ENCODE measurements around the gene FILIP1L. TPM values are rescaled to one million over a fixed set of nuclear protein-coding genes. Genes with fewer than 3 reads are reported as not detected.

Gene FILIP1L
- polyA plus RNA-seq, 1 of the 3 experiments (the other 2 are of a cell fraction): 26.8 TPM

DNA sequence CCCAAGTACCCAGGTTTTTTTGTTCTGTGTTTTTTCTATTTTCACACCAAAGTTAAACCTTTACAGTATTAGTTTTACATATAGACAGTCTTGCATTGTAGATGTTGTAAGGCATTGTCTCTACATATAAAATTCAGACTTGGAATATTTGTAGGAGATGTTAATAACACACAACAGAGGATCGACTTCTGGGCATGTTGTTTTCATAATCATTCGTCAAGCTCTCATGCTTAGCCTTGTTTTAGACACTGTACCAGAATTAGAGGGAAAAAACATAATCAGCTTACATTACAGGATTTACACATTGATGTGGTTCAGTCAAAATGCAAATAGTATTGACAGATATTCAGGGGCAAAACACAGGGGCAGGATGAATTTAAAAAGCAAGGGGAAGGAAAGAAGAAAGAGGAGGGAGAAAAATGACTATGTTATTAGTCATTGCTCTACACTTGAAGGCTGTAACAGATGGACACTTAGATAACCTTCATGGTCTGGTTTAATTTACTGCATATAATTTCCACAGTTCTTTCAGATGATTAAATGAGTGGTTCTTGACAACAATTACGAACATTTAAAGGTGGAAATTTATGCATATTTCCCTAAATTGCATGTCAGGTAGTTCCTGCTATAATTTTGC lies 289.2 kb downstream of the FILIP1L start (continued):
- no peak for TF ChIP-seq MAX (IDR thresholded peaks at IDR 0.05; ENCODE audit: low read depth)
- TF ChIP-seq ELF1 (IDR thresholded peaks at IDR 0.05): no peak
- TF ChIP-seq CTCF (IDR thresholded peaks at IDR 0.05): no peak
- peak; percentile 81 for TF ChIP-seq PBX3 (IDR thresholded peaks at IDR 0.05)
- no peak for TF ChIP-seq RFX5 (IDR thresholded peaks at IDR 0.05; ENCODE audit: low read length)
- no peak for TF ChIP-seq FOXM1 (IDR thresholded peaks at IDR 0.05; ENCODE audit: low read depth)
- TF ChIP-seq NRF1 (IDR thresholded peaks at IDR 0.05; ENCODE audit: low read depth, low read length): no peak
- TF ChIP-seq TCF12 (IDR thresholded peaks at IDR 0.05): peak; percentile 75; the same call in 1 of the 2 replicates
- TF ChIP-seq RAD21 (IDR thresholded peaks at IDR 0.05; ENCODE audit: low read length): no peak
- TF ChIP-seq, protein P1, sequence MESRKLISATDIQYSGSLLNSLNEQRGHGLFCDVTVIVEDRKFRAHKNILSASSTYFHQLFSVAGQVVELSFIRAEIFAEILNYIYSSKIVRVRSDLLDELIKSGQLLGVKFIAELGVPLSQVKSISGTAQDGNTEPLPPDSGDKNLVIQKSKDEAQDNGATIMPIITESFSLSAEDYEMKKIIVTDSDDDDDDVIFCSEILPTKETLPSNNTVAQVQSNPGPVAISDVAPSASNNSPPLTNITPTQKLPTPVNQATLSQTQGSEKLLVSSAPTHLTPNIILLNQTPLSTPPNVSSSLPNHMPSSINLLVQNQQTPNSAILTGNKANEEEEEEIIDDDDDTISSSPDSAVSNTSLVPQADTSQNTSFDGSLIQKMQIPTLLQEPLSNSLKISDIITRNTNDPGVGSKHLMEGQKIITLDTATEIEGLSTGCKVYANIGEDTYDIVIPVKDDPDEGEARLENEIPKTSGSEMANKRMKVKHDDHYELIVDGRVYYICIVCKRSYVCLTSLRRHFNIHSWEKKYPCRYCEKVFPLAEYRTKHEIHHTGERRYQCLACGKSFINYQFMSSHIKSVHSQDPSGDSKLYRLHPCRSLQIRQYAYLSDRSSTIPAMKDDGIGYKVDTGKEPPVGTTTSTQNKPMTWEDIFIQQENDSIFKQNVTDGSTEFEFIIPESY (IDR thresholded peaks at IDR 0.05; ENCODE audit: borderline replicate concordance, low read depth): no peak
- no peak for TF ChIP-seq EZH2phosphoT487 (IDR thresholded peaks at IDR 0.05; ENCODE audit: borderline replicate concordance, low read depth)
- TF ChIP-seq GATA2 (CRISPR knock-in tag; IDR thresholded peaks at IDR 0.05): no peak
- peak; percentile 89 for TF ChIP-seq JUND (IDR thresholded peaks at IDR 0.05)
- TF ChIP-seq NFIC (IDR thresholded peaks at IDR 0.05; ENCODE audit: borderline replicate concordance): no peak; the same call in 1 of the 2 replicates
- TF ChIP-seq, protein P2, sequence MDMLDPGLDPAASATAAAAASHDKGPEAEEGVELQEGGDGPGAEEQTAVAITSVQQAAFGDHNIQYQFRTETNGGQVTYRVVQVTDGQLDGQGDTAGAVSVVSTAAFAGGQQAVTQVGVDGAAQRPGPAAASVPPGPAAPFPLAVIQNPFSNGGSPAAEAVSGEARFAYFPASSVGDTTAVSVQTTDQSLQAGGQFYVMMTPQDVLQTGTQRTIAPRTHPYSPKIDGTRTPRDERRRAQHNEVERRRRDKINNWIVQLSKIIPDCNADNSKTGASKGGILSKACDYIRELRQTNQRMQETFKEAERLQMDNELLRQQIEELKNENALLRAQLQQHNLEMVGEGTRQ (IDR thresholded peaks at IDR 0.05; ENCODE audit: borderline replicate concordance, low read depth, low read length): no peak
- no peak for TF ChIP-seq USF1 (IDR thresholded peaks at IDR 0.05; ENCODE audit: borderline replicate concordance, low read depth)

Data from SK-N-SH (cell line).